Amniotic epithelial cell (primary cell): ENCODE results near the gene RTF2.

ENCODE experiments used
- DNase-seq: peaks from one replicate; pipeline ENCODE4 v3.0.0-alpha.2; 2010; ENCODE audit warnings: low read depth

Gene RTF2

GRCh38 chr20:56438284-56438683 lies 30.1 kb upstream of the RTF2 start:
- DNase-seq: no peak

DNA sequence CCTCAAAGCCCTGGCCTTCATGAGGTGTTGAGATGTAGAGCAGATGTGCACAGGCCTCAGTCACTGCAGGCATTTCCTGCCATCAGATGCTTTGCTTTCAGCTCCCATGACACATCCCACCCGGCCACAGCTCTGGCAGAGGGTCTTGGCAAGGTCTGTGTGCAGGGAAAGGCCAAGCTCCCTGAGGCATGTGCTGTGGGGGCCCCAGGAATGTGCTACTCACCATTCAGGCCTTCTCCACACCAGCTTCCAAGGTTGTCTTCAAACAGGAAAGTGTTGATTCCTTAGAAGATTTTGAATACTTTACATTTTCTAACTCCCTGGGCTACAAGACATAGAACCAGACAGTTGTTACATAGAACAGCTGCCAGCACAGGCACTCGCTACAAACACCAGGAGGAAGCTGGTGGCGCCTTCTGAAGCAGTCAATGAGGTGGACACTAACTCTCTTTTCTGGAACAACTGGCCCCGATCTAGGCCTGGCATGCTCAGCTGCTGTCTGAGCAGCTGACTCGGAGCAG lies 28.6 kb upstream of the RTF2 start:
- DNase-seq: peak; percentile 89

DNA sequence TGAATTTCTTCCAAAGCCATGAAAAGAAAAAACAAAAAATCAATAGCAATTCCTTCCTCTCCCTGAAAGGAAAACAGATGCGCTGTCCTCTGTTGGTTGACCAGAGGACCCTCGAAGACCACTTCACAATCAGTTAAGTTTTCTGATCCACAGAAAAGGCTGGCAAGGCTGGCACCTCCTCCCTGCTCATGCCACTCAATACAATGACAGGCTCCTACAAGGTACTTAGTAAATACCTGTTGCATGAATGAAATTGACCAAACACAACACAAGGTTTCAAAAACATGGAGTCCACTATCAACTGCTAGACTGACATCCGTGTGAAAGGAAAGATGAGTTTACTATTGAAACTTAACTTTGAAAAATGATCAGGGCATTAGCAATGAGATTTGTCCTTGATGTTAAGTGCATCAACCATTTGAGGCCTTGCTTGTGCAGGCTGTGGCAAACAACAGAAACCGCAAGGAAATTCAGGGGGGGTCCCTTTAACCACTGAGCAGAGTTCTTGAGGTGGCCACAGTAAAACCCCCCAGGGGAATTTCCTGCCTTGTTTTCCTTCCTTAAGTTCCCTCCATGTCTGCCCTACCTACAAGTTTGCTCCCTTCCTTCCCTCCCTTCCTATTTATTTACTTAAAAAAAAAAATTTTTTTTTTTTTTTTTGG lies 27.9 kb upstream of the RTF2 start:
- DNase-seq: no peak

DNA sequence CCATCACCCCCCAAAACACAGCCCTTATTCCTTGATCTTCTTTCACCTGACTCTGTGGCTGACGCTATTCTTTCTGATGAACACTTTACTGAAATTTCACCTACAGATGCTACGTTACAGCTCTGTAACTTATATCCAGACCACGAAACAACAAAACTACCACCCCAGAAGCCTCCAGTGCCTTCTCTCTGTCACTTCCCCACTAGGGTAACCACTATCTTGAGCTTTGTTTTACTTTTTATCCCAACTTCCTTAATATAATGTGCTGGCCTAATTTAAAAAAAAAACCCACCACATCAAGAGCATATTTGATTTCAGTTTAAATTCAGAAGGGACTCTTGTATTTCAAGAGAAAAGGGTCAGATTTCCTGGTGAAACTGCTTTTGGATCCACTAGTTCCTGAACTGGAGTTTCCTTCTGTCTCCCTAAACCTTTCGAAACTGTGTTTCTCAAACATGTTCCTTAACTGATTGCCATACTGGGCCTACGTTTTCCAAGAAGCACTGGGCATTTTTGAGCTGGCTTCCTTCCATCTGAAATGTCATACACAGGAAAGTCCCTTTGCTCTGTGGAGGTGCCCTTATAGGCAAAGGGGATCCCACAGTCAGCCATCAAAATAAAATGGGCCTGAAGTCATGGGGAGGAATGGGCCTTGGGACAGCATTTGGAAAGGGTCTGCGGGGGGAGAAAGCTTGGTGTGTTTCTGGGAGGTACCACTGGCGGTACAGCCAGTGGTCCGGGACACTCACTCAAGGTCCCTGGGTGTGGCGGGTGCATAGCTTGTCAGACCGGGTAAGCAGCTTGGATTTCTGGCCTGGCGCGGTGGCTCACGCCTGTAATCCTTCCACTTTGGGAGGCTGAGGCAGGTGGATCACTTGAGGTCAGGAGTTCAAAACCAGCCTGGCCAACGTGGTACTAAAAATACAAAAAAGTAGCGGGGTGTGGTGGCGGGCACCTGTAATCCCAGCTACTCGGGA lies 25.8 kb upstream of the RTF2 start:
- DNase-seq: no peak

- no peak for DNase-seq
Observed at GRCh38 chr20:56443654-56444540, 24.5 kb upstream of the RTF2 start.

DNA sequence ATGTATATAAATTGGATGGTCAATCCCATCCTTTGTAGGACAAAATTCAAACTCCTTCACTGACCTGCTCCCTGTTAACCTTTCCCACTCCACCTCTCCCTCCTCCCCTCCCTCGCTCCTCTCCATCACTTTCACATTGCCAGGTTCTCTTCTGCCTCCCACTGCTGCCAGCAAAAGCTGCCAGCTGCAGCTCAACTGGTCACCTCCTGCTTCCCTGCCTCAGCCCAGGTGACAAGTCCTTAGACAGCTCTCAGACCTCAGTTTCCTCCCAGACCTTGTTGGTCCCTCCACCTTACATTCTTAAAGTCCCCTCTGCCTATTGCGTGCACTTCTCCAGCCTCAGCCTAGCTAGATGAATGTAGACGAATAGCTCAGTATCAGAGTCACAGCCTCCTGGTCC lies 23.3 kb upstream of the RTF2 start:
- DNase-seq: no peak

- no peak for DNase-seq
Observed at GRCh38 chr20:56445540-56445939, 22.9 kb upstream of the RTF2 start.

- DNase-seq: no peak
Observed at GRCh38 chr20:56447227-56447626, 21.2 kb upstream of the RTF2 start.

DNA sequence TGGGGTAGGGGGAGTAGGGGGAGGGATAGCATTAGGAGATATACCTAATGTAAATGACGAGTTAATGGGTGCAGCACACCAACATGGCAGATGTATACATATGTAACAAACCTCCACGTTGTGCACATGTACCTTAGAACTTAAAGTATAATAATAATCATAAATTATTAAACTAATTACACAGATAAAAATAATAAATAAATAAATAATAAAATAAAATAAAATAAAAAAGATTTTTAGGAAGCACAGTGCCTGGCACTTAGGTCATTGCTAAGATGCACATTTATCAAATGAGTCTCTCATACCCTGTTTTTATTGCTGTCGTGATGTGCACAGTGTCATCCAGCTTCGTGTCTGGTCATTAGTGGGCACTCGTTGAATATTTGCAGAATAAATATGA lies 19.0 kb upstream of the RTF2 start:
- no peak for DNase-seq

DNA sequence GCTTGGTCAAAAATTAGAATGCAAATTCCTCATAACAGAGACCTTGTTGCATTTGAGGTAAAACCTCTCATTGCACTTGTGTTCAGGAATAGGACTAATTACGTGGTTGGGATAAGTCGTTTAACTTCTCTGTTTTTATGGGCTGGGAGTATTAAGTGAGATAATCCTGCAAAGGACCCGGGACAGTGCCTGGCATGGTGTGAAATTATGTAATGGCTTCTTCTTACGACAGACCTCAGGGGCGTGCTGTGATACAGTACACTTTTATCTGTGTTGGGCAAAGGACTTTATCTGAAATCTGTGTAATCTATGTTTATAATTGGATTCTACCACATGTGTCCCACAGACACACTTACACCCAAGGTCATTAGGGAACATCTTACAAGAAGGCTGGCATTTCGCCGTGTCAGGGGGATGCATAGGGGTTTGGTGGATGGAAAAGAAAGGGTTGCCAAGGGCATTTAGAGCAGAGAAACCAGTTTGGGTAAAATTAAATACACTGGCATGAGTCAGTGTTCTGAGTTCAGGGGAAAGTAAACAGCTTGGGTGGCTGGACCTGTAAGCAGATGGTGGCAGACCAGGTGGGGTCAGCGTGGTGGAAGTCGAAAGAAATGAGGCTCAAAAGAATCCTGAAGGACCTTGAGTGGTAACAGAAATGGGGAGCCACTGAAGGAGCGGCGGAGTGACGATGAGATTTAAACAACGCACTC lies 17.2 kb upstream of the RTF2 start:
- peak; percentile 7 for DNase-seq

DNA sequence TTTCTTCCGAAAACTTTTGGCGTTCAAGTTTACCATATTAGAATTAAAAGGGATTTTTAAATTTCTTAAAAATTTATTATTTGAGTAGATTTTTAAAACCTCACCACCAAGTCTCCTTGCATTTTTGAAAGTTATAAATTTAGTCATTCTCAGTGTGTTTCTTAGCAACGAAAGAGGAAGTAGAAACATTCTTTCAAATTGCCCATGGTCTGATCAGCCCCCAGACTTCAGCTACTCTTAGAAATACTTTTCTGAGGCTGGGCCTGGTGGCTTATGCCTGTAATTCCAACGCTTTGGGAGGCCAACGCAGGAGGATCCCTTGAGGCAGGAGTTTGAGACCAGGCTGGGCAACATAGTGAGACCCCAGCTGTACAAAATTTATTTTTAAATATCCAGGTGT lies 15.1 kb upstream of the RTF2 start:
- DNase-seq: no peak

DNA sequence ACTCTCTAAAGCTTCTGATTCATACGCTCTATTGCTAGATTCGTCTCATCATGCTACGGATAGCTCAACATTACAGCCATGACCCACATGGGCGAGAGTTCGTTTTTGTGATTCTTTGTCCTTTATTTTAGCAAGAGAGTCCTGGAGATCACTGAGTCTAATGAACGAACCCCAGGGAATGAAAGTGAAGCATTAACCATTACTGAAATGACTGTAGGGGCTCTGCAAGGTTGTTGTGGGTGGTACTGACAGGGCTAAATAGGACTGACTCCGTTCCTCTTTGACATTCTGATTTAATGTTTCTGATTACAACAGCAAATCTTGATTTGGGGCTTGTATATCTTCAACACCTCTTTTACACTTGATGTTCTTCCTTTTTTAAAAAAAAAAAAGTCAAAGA lies 13.7 kb upstream of the RTF2 start:
- DNase-seq: no peak

GRCh38 chr20:56458206-56458821 lies 10.1 kb upstream of the RTF2 start:
- DNase-seq: no peak

DNA sequence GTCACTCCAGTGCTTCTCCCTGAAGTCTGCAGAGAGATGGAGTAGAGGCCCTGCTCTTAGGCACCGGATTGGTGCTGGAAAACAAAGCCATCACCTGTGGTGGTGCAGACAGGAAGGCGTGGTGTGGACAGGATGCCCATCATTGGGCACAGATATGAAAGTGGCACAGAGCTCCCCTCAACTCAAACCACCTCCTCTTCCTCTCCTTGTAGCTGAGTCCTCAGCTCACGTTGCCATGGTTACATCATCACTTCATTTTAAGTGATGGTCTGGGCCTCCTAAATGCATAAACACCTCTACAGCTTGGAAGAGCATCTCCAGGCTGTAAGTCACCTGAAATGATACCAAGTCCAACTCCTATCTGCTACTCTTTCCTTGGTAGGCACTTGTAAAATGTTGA lies 8.0 kb upstream of the RTF2 start:
- DNase-seq: no peak

DNA sequence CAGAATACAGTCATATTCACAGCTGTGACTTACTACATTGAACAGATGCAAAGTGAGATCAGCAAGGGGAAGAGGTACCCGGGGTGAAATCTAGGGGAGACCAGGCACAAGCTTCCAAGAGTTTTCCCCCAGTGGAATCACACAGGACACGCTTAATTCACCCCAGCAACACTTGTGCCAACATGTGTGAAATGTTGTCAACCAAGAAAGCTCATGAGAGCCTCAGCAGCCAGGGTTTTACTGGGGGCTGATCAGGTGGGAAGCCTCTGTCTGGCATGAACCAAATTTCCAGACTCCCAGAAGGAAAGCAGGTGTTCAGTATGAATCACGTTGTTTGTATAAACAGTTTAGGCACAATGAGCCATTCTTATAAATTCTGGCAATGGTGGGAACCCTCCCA lies 6.9 kb upstream of the RTF2 start:
- DNase-seq: no peak

GRCh38 chr20:56463428-56463827 lies 5.0 kb upstream of the RTF2 start:
- no peak for DNase-seq

DNA sequence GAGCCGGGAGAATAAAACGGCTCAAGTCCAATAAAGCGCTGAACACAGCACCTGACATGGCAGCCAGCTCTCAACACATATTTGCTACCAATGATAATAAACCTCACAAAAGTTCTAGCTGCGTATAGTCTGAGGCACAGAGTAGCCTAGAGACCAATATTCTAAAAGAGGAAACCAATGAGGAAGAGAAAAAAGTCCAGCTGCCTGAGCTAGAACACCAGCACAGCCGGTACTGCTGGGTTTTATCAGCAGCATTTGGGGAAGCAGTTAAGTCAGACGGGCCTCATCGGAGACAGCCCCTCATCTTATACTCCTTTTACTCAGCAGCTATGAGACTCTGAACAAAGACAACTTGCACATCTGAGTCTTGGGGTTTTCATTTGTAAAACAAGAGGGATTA lies 2.4 kb upstream of the RTF2 start:
- no peak for DNase-seq

GRCh38 chr20:56467968-56468315 lies 485 bp upstream of the RTF2 start:
- no peak for DNase-seq

GRCh38 chr20:56469077-56469449 lies 636 bp downstream of the RTF2 start:
- DNase-seq: no peak

DNA sequence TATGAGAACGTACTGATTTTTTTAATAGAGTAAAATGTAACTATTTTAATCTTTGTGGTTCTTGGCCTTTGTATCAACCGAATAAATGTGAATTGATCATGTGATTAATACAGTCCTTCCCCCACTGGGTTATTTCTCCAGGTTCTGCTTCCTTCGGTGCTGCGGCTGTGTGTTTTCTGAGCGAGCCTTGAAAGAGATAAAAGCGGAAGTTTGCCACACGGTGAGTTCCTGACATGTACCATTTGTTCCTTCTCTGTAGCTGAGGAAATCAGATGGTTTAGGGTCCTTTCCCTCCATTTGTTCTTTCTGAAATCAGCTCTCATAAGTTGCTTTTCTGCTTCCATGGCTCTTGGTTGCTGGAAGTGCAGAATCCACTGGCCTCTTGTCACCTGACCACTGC lies 15.5 kb downstream of the RTF2 start:
- DNase-seq: no peak

GRCh38 chr20:56487216-56487615 lies 18.8 kb downstream of the RTF2 start:
- no peak for DNase-seq
